ENCODE measurements around the gene ITGAL. TPM values are rescaled to one million over a fixed set of nuclear protein-coding genes. Genes with fewer than 3 reads are reported as not detected.
"Not testable (repeated sequence)": the region's sequence is repeated elsewhere in the genome, so short reads cannot be mapped to it uniquely, and the experiment has no call there.

The ITGAL gene
- total RNA-seq, 2 donors from 2014 or later, result 517 to 673 TPM

DNA sequence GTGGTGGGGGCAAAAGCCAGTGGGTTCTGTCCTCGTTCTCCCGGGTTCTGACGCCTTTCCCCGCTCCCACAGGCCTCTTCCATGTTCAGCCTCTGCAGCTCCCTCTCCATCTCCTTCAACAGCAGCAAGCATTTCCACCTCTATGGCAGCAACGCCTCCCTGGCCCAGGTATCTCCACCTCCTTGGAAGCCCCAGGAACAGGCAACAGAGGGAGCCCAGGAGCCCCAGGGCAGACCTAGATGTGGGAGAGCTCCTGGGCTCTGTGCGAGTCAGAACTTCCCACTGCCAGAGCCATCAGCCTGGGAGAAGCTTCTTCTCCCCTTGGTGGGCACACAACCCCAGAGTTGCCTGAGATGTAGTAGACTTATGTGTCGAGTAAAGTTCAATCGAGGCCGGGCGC lies 46.0 kb downstream of the ITGAL start:
- no peak overlapping the region for H3K4me3 Mint-ChIP-seq
- H3K4me1 Mint-ChIP-seq (ENCODE audit: low read depth), result peaks cover 19% of the 10 kb centered on the region
- DNase-seq (no peak), ATAC-seq (replicated peaks in 1 of 2) (no peak)
- H3K9me3 Mint-ChIP-seq, result no peaks in the 10 kb centered on the region
- peaks cover 15 to 54% of the 10 kb centered on the region in 2 donors for H3K36me3 Mint-ChIP-seq (ENCODE audit: insufficient read depth in 2 of 2)
- peak overlapping the region; percentile 16 for H3K27ac Mint-ChIP-seq
- H3K27me3 Mint-ChIP-seq (ENCODE audit: low read depth), result no peaks in the 10 kb centered on the region

DNA sequence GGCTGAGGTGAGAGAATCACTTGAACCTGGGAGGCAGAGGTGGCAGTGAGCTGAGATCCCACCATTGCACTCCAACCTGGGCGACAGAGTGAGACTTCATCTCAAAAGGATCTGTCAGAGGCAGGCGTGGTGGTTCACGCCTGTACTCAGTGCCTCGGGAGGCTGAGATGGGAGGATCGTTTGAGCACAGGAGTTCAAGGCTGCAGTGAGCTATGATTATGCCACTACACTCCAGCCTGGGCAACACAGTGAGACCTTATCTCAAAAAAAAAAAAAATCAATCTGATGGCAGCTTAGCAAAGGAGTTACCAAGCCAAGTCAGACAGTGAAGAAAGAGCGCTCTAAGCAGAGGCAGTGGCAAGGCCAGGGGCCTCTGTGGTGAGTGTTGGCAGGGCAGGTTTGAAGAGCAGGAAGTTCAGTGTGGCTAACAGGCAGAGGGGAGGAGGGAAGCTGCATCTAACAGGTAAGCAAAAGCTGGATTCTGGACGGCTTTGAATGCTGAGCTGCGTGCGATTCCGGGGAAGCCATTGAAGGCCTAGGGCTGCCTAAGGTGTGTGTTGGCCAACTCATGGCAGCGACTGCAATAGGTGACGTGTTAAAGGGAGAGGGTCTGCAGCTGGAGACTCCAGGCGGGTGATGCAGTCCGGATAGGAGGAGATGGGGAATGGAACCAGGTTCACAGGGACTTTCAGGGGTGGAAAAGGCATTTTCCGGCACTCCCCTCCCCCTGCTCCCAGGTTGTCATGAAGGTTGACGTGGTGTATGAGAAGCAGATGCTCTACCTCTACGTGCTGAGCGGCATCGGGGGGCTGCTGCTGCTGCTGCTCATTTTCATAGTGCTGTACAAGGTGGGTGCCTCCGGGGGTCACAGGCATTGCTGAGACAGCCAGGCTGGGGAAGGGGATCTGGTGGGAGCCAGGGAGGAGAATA lies 46.8 kb downstream of the ITGAL start:
- Mint-ChIP-seq H3K27me3 (ENCODE audit: low read depth) (no peaks in the 10 kb centered on the region), H3K4me1 (ENCODE audit: low read depth) (peaks cover 26% of the 10 kb centered on the region), H3K4me3 (no peak overlapping the region), H3K27ac (peak overlapping the region; percentile 16), H3K9me3 (no peaks in the 10 kb centered on the region), H3K36me3 (ENCODE audit: insufficient read depth in 2 of 2) (peaks cover 15 to 51% of the 10 kb centered on the region in 2 donors)
- DNase-seq (no peak), ATAC-seq (replicated peaks in 1 of 2) (no peak)

DNA sequence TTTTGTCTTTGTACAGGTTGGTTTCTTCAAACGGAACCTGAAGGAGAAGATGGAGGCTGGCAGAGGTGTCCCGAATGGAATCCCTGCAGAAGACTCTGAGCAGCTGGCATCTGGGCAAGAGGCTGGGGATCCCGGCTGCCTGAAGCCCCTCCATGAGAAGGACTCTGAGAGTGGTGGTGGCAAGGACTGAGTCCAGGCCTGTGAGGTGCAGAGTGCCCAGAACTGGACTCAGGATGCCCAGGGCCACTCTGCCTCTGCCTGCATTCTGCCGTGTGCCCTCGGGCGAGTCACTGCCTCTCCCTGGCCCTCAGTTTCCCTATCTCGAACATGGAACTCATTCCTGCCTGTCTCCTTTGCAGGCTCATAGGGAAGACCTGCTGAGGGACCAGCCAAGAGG lies 48.9 kb downstream of the ITGAL start:
- DNase-seq (no peak), ATAC-seq (replicated peaks in 1 of 2) (no peak)
- H3K4me1 Mint-ChIP-seq (ENCODE audit: low read depth), result peaks cover 24% of the 10 kb centered on the region
- no peaks in the 10 kb centered on the region for H3K9me3 Mint-ChIP-seq
- peaks cover 10 to 38% of the 10 kb centered on the region in 2 donors for H3K36me3 Mint-ChIP-seq (ENCODE audit: insufficient read depth in 2 of 2)
- H3K4me3 Mint-ChIP-seq, result no peak overlapping the region
- H3K27ac Mint-ChIP-seq, result no peak overlapping the region
- no peaks in the 10 kb centered on the region for H3K27me3 Mint-ChIP-seq (ENCODE audit: low read depth)

DNA sequence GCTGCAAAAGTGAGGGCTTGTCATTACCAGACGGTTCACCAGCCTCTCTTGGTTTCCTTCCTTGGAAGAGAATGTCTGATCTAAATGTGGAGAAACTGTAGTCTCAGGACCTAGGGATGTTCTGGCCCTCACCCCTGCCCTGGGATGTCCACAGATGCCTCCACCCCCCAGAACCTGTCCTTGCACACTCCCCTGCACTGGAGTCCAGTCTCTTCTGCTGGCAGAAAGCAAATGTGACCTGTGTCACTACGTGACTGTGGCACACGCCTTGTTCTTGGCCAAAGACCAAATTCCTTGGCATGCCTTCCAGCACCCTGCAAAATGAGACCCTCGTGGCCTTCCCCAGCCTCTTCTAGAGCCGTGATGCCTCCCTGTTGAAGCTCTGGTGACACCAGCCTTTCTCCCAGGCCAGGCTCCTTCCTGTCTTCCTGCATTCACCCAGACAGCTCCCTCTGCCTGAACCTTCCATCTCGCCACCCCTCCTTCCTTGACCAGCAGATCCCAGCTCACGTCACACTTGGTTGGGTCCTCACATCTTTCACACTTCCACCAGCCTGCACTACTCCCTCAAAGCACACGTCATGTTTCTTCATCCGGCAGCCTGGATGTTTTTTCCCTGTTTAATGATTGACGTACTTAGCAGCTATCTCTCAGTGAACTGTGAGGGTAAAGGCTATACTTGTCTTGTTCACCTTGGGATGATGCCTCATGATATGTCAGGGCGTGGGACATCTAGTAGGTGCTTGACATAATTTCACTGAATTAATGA lies 49.5 kb downstream of the ITGAL start:
- Mint-ChIP-seq H3K36me3 (ENCODE audit: insufficient read depth in 2 of 2) (peaks cover 10 to 36% of the 10 kb centered on the region in 2 donors), H3K27ac (peak overlapping the region; percentile 2), H3K4me1 (ENCODE audit: low read depth) (peaks cover 24% of the 10 kb centered on the region), H3K9me3 (no peaks in the 10 kb centered on the region), H3K4me3 (no peak overlapping the region), H3K27me3 (ENCODE audit: low read depth) (no peaks in the 10 kb centered on the region)
- ATAC-seq (replicated peaks in 1 of 2) (no peak), DNase-seq (no peak)

DNA sequence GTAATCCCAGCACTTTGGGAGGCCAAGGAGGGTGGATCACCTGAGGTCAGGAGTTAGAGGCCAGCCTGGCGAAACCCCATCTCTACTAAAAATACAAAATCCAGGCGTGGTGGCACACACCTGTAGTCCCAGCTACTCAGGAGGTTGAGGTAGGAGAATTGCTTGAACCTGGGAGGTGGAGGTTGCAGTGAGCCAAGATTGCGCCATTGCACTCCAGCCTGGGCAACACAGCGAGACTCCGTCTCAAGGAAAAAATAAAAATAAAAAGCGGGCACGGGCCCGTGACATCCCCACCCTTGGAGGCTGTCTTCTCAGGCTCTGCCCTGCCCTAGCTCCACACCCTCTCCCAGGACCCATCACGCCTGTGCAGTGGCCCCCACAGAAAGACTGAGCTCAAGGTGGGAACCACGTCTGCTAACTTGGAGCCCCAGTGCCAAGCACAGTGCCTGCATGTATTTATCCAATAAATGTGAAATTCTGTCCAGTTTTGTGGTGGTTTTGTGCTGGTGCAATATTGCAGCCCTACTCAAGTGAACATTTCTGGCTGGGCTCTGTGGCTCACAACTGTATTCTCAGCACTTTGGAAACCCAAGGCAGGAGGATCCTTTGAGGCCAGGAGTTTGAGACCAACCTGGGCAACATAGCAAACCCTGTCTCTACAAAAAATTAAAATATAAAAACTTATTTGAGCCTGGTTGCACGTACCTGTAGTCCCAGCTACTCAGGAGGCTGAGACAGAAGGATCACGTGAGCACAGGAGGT lies 50.3 kb downstream of the ITGAL start:
- H3K4me3 Mint-ChIP-seq; H3K27me3 Mint-ChIP-seq (ENCODE audit: low read depth); H3K9me3 Mint-ChIP-seq; DNase-seq; H3K27ac Mint-ChIP-seq; ATAC-seq (replicated peaks in 1 of 2): not testable (repeated sequence)
- H3K4me1 Mint-ChIP-seq (ENCODE audit: low read depth), result peaks cover 31% of the 10 kb centered on the region
- peaks cover 10 to 31% of the 10 kb centered on the region in 2 donors for H3K36me3 Mint-ChIP-seq (ENCODE audit: insufficient read depth in 2 of 2)

DNA sequence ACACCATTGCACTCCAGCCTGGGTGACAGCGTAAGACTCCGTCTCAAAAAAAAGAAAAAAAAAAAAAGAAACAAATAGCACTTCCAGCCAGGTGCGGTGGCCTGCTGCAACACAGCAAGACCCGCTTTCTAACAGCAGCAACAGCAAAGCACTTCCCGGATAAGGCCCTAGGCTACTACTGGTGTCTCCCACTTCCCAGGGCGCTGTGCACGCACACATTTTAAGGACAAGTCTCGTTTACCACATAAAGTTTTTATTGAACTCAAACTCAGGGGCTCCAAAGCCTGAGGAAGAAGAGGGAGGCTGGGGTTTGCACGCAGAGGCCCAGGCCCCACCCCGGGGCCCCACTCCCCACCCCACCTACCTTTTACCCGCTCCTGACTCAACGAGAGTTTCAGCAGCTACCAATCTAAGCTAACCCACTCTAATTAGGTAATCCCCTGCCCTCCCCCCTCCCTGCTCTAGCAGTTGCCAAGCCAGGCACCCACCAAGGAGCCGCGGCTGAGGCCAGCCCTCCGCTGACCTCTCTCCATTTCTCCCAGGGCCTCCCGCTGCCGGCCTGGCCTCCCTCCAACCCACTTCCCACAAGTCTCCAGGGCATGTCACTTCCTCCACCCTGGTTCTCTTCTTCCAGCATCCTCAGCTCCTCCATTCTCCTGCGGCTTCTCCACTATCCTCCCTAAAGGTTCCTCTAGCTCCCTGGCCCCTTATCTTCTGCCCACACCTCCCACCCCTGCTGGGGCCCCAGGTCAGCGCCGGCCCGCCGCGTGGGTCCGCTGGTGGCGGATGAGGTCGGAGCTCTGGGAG lies 51.4 kb downstream of the ITGAL start:
- Mint-ChIP-seq H3K27me3 (ENCODE audit: low read depth) (no peaks in the 10 kb centered on the region), H3K4me3 (no peak overlapping the region), H3K27ac (peak overlapping the region; percentile 5), H3K9me3 (no peaks in the 10 kb centered on the region), H3K36me3 (ENCODE audit: insufficient read depth in 2 of 2) (peaks cover 8 to 21% of the 10 kb centered on the region in 2 donors), H3K4me1 (ENCODE audit: low read depth) (peaks cover 32% of the 10 kb centered on the region)
- ATAC-seq (replicated peaks in 1 of 2) (no peak), DNase-seq (no peak)

DNA sequence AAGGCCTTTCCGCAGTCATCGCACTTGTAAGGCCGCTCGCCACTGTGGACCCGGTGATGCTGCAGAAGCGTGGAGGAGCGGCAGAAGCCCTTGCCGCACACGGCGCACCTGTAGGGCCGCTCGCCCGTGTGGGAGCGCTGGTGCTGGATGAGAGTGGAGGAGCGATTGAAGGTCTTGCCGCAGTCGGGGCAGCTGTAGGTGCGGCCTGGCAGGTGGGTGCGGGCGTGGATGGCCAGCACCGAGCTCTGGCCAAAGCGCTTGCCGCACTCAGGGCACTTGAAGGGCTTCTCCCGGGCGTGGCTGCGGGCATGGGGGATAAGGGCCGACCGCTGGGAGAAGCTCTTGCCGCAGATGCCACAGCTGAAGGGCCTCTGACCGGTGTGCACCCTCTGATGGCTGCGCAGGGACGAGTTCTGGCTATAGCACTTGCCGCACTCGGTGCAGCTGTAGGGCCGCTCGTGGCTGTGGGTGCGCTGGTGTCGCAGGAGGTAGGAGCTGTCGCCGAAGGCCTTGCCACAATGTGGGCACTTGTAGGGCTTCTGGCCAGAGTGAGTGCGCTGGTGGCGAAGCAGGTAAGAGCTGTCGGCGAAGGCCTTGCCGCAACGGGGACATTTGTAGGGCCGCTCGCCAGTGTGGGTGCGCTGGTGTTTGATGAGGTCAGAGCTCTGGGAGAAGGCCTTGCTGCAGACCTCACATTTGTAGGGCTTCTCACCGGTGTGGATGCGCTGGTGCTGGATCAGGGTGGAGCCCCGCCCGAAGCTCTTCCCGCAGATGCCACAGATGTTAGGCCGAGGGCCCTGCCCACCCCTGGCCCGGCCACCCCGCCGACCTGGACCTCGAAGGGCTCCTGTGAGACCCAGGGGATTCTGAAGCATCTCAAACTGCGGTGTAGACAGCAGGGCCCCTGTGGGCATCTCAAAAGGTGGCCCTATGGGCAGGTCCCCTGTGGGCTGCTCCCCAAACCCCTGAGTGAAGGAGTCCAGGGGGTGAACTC lies 52.3 kb downstream of the ITGAL start:
- Mint-ChIP-seq H3K4me1 (ENCODE audit: low read depth) (peaks cover 36% of the 10 kb centered on the region), H3K4me3 (no peak overlapping the region), H3K9me3 (no peaks in the 10 kb centered on the region), H3K27ac (peak overlapping the region; percentile 68), H3K27me3 (ENCODE audit: low read depth) (no peaks in the 10 kb centered on the region), H3K36me3 (ENCODE audit: insufficient read depth in 2 of 2) (peaks cover 2 to 12% of the 10 kb centered on the region in 2 donors)
- no peak for DNase-seq
- no peak for ATAC-seq (replicated peaks in 1 of 2)

DNA sequence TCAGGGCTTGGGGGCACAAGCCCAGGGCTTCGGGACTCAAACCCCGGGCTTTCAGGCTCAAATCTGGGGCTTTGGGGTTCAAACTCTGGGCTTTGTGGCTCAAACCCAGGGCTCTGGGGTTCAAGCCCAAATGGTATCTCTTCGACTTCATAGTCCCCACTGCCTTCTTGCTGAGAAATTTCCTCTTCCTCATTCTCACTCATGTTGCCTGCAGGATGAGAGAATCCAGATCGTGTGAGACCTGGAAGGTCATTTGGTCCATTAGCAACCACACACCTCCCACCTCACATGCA lies 53.2 kb downstream of the ITGAL start:
- DNase-seq (no peak), ATAC-seq (replicated peaks in 1 of 2) (no peak)
- H3K9me3 Mint-ChIP-seq, result no peaks in the 10 kb centered on the region
- H3K4me3 Mint-ChIP-seq, result peak overlapping the region; percentile 80 to 83
- peaks cover 2 to 4% of the 10 kb centered on the region in 2 donors for H3K36me3 Mint-ChIP-seq (ENCODE audit: insufficient read depth in 2 of 2)
- H3K27me3 Mint-ChIP-seq (ENCODE audit: low read depth), result no peaks in the 10 kb centered on the region
- H3K27ac Mint-ChIP-seq, result no peak overlapping the region
- H3K4me1 Mint-ChIP-seq (ENCODE audit: low read depth), result peaks cover 45% of the 10 kb centered on the region

DNA sequence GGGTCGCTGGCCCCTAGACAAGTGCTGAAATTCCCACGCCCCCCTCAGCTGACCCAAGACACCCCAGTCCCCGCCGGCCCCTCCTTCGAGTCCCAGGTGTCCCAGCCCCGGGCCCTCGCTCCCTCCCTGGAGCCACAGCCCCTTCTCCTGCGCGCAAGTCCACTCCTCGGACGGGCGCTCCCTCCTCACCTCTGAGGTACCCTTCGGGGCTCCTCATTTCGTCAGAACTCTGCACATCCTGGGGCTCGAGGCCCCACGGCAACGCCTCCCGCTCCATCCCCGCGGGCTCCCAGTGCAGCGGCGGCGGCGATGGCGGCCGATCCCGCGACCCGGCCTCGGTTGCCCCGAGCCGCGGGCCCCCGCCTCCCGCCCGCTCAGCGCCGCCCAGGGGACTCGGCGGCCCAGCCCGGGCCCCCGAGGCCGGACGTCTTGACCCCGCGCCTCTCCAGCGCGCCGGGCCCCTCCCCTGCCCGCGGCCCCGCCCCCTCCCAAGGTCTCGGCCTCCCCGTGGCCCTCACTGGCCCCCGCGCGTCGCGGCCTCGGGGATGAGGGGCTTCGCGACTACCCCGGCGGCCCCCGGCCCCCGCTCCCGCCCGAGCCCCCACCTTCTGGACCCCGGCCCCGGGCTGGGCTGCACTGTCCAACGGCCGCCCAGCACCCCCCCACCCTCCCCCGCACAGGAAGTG lies 53.7 kb downstream of the ITGAL start, which contains the start of gene ZNF768:
Gene ZNF768, minus strand, starts transcription at position 430 of the 686 bp plus-strand sequence. Its CDS starts 153 bp downstream, at position 277.
- H3K27ac Mint-ChIP-seq, result peak within 1 kb of the TSS; percentile 22
- H3K27me3 Mint-ChIP-seq (ENCODE audit: low read depth), result no peaks in the 10 kb centered on the region
- DNase-seq (peak in 1 of 2 donors; percentile 52), ATAC-seq (replicated peaks in 1 of 2) (peak; percentile 45 to 56)
- H3K9me3 Mint-ChIP-seq, result no peaks in the 10 kb centered on the region
- H3K36me3 Mint-ChIP-seq (ENCODE audit: insufficient read depth in 2 of 2), result peaks cover 2 to 5% of the 10 kb centered on the region in 2 donors
- H3K4me3 Mint-ChIP-seq, result peak within 1 kb of the TSS; percentile 80 to 86
- peaks cover 50% of the 10 kb centered on the region for H3K4me1 Mint-ChIP-seq (ENCODE audit: low read depth)

DNA sequence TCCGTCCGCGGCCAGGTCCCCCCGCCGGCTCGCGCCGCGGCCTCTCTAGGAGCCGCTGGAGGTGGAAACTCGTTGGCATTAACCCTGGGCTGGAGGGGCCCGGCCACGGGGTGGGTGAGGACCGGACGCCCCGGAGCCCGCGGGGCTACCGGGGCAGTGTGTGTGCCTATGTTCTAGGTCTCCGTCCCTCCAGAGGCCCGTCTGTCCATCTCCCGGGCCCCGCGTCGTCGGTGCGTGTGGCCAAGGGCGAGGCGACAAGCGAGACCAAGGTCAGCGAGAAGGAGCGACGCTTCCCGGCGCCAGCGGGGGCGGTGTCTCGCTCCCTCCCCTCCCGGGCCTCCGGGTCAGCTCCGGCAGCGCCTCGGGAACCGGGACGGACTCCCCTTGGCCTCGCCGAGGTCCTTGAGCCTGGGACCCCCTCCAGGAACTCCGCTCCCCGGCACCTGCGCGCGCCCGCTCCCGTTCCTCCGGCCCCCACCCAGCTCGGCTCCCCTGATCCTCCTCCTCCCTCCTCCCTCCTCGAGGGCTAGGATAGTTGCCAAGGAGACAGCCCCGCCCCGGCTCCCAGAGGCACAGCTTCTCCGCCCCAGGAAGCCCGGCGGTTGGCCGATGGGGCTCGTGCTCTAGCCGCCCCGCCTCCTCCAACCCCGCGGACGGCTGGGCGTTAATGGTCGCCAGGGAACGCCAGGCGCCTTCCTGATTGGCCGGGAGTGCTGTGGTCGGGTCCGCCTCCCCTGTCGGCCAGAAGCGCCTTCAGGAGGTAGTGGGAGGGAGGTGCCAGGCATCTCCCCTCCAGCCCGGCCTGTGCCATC lies 54.5 kb downstream of the ITGAL start:
- Mint-ChIP-seq H3K4me3 (peak overlapping the region; percentile 78 to 86), H3K27ac (peak overlapping the region; percentile 22), H3K9me3 (no peaks in the 10 kb centered on the region), H3K4me1 (ENCODE audit: low read depth) (peaks cover 52% of the 10 kb centered on the region), H3K36me3 (ENCODE audit: insufficient read depth in 2 of 2) (peaks cover 2 to 8% of the 10 kb centered on the region in 2 donors), H3K27me3 (ENCODE audit: low read depth) (no peaks in the 10 kb centered on the region)
- DNase-seq (peak; percentile 95 to 97), ATAC-seq (replicated peaks in 1 of 2) (peak; percentile 81 to 82)

All from activated T-cell treated with anti-CD3 and anti-CD28 coated beads, Interleukin-2, amount 50 U/mL, for 72 hours (primary cell).